ENCODE results near the gene MRLN.

Gene MRLN

DNA sequence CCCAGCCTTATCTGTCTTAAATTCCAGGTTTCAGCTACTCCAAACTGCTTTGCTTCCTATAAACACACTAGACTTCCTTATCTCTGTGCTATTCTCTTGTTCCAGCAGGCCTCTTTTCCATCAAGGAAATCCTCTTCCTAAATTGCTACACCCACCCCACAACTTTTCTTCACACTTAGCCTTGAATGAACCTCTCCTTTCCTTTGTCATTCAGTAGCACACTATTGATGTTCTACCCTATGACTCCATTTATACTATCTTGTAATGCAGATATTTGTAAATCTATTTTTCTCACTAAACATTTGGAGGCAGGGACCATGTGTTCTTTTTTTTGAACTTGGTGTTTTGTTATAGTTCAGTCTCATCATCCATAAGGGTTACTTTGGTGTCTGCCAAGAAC lies 47.3 kb downstream of the MRLN start:
- no peak for TF ChIP-seq POLR2AphosphoS5 (IDR thresholded peaks at IDR 0.05; ENCODE audit: low read depth)
- TF ChIP-seq, protein P1, sequence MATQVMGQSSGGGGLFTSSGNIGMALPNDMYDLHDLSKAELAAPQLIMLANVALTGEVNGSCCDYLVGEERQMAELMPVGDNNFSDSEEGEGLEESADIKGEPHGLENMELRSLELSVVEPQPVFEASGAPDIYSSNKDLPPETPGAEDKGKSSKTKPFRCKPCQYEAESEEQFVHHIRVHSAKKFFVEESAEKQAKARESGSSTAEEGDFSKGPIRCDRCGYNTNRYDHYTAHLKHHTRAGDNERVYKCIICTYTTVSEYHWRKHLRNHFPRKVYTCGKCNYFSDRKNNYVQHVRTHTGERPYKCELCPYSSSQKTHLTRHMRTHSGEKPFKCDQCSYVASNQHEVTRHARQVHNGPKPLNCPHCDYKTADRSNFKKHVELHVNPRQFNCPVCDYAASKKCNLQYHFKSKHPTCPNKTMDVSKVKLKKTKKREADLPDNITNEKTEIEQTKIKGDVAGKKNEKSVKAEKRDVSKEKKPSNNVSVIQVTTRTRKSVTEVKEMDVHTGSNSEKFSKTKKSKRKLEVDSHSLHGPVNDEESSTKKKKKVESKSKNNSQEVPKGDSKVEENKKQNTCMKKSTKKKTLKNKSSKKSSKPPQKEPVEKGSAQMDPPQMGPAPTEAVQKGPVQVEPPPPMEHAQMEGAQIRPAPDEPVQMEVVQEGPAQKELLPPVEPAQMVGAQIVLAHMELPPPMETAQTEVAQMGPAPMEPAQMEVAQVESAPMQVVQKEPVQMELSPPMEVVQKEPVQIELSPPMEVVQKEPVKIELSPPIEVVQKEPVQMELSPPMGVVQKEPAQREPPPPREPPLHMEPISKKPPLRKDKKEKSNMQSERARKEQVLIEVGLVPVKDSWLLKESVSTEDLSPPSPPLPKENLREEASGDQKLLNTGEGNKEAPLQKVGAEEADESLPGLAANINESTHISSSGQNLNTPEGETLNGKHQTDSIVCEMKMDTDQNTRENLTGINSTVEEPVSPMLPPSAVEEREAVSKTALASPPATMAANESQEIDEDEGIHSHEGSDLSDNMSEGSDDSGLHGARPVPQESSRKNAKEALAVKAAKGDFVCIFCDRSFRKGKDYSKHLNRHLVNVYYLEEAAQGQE (IDR thresholded peaks at IDR 0.05; ENCODE audit: insufficient replicate concordance, low read depth) = no peak
- TF ChIP-seq SPI1 (IDR thresholded peaks at IDR 0.05; ENCODE audit: borderline replicate concordance, low read depth) = no peak
- TF ChIP-seq, protein P2, sequence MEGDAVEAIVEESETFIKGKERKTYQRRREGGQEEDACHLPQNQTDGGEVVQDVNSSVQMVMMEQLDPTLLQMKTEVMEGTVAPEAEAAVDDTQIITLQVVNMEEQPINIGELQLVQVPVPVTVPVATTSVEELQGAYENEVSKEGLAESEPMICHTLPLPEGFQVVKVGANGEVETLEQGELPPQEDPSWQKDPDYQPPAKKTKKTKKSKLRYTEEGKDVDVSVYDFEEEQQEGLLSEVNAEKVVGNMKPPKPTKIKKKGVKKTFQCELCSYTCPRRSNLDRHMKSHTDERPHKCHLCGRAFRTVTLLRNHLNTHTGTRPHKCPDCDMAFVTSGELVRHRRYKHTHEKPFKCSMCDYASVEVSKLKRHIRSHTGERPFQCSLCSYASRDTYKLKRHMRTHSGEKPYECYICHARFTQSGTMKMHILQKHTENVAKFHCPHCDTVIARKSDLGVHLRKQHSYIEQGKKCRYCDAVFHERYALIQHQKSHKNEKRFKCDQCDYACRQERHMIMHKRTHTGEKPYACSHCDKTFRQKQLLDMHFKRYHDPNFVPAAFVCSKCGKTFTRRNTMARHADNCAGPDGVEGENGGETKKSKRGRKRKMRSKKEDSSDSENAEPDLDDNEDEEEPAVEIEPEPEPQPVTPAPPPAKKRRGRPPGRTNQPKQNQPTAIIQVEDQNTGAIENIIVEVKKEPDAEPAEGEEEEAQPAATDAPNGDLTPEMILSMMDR (IDR thresholded peaks at IDR 0.05; ENCODE audit: insufficient read depth, low read length) = no peak
- no peak for TF ChIP-seq GABPA (IDR thresholded peaks at IDR 0.05; ENCODE audit: low read depth)
- Histone ChIP-seq H3K4me3 (replicated peaks; ENCODE audit: insufficient read depth, low read length) (no peak overlapping the region), H3K27ac (replicated peaks) (no peak overlapping the region), H3K27me3 (ENCODE audit: insufficient read depth, poor library complexity, severe bottlenecking) (peaks cover 2% of the 10 kb centered on the region)
- no peak for DNase-seq (ENCODE audit: low read depth in 1 of 2, low spot score in 1 of 2)

DNA sequence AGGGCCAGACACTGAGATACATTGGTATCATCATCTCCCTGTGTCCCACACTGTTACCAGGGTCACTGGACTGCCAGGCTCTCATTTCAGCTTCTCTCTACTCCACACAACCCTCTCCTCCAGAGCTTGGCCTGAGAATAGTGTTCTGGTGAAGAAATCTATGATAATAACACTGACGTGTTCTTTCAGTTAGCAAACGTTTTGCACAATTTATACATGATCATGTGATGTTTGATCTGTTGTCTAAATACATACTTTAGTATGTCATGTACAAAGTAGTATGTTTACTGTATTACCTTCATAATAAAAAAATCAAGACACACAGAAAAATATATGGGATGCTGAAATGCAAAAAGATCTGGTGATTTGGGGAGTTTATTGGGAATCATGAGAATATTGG lies 48.6 kb downstream of the MRLN start:
- Histone ChIP-seq H3K27me3 (ENCODE audit: insufficient read depth, poor library complexity, severe bottlenecking) (no peaks in the 10 kb centered on the region), H3K4me3 (replicated peaks; ENCODE audit: insufficient read depth, low read length) (no peak overlapping the region), H3K27ac (replicated peaks) (no peak overlapping the region)
- TF ChIP-seq POLR2AphosphoS5 (IDR thresholded peaks at IDR 0.05; ENCODE audit: low read depth) = no peak
- TF ChIP-seq SPI1 (IDR thresholded peaks at IDR 0.05; ENCODE audit: borderline replicate concordance, low read depth) = no peak
- TF ChIP-seq, protein P2 (IDR thresholded peaks at IDR 0.05; ENCODE audit: insufficient read depth, low read length) = no peak
- TF ChIP-seq GABPA (IDR thresholded peaks at IDR 0.05; ENCODE audit: low read depth) = no peak
- TF ChIP-seq, protein P1 (IDR thresholded peaks at IDR 0.05; ENCODE audit: insufficient replicate concordance, low read depth) = no peak
- DNase-seq (ENCODE audit: low read depth in 1 of 2, low spot score in 1 of 2) = no peak

DNA sequence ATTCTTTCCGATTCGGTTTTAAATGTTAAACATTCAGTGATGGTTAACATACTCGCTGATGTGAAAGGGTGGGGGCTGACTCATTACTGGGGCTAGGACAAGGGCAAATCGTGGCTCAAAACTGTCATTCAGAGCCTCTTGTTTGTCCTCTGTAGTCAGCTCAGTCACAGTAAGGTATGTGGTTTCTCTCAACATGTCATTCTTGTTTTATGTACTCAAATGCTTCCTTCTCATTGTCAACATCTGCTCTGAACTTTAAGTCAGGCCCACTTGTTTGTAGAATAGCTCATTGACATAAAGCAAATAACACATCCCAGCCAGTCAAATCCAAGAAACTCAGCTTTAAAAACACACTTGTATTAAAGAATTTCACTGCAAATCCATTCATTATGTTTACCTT lies 50.9 kb downstream of the MRLN start:
- no peak for DNase-seq (ENCODE audit: low read depth in 1 of 2, low spot score in 1 of 2)
- TF ChIP-seq, protein P1 (IDR thresholded peaks at IDR 0.05; ENCODE audit: insufficient replicate concordance, low read depth) = no peak
- TF ChIP-seq, protein P2 (IDR thresholded peaks at IDR 0.05; ENCODE audit: insufficient read depth, low read length) = no peak
- TF ChIP-seq GABPA (IDR thresholded peaks at IDR 0.05; ENCODE audit: low read depth) = no peak
- TF ChIP-seq SPI1 (IDR thresholded peaks at IDR 0.05; ENCODE audit: borderline replicate concordance, low read depth) = no peak
- H3K27ac ChIP-seq (replicated peaks) = no peak overlapping the region
- no peaks in the 10 kb centered on the region for H3K27me3 ChIP-seq (ENCODE audit: insufficient read depth, poor library complexity, severe bottlenecking)
- H3K4me3 ChIP-seq (replicated peaks; ENCODE audit: insufficient read depth, low read length) = no peak overlapping the region
